OCI-LY7 (cell line): ENCODE results near the gene GLI3.

Experiments
- EZH2phosphoT487 ChIP-seq: fragments of 200-600 bp; sonication (generic); IDR thresholded peaks from 2 replicates; pipeline ENCODE4 v1.6.1; 2018; ENCODE audit warnings: low read depth, borderline replicate concordance, mild to moderate bottlenecking, mixed run types, antibody characterized with exemption, low read length, moderate library complexity, mixed read lengths
- TF ChIP-seq, protein P1 (sequence below): fragments of 200-600 bp; sonication (generic); conservative IDR thresholded peaks from 2 replicates; pipeline ENCODE4 v1.5.1; 2014; ENCODE audit warnings: mild to moderate bottlenecking, antibody characterized with exemption, low read length, moderate library complexity, mixed read lengths

DNA sequence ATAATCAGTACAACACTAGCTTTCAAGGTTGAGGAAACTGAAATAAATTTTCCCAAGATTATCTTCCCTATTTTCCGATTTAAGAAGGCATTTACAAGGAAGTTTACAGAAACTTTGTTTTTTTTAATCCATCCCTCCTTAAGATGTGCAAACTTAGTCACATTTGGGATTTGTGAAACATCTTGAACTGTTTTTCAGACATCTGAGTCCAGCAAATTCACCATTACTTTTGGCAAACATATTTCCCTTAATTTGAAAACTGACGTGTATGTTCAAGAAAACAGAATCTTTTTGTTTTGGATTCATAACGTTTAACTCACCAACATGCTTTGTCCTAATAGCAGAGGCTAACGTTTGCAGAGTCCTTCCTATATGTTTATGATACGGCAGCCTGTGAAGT lies 19.5 kb downstream of the GLI3 start:
- TF ChIP-seq, protein P1, sequence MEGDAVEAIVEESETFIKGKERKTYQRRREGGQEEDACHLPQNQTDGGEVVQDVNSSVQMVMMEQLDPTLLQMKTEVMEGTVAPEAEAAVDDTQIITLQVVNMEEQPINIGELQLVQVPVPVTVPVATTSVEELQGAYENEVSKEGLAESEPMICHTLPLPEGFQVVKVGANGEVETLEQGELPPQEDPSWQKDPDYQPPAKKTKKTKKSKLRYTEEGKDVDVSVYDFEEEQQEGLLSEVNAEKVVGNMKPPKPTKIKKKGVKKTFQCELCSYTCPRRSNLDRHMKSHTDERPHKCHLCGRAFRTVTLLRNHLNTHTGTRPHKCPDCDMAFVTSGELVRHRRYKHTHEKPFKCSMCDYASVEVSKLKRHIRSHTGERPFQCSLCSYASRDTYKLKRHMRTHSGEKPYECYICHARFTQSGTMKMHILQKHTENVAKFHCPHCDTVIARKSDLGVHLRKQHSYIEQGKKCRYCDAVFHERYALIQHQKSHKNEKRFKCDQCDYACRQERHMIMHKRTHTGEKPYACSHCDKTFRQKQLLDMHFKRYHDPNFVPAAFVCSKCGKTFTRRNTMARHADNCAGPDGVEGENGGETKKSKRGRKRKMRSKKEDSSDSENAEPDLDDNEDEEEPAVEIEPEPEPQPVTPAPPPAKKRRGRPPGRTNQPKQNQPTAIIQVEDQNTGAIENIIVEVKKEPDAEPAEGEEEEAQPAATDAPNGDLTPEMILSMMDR = no peak
- no peak for TF ChIP-seq EZH2phosphoT487
